PC-3 (cell line): ENCODE data around the gene LHX4. TPM values are rescaled to one million over a fixed set of nuclear protein-coding genes. Genes with fewer than 3 reads are reported as not detected.

Experiments used
- ATAC-seq: fragments of 200-7000 bp; cut with Tn5 transposase; 2 replicates; pipeline ENCODE4 v1.9.1; 2020; ENCODE audit warnings: mild to moderate bottlenecking, moderate library complexity
- BruUV-seq: library from RNA; stranded (reverse); fragments of 400-500 nt; replicated peaks from 2 replicates; lab custom pipeline; 2021; lab: Mats Ljungman, UMichigan
- CTCF ChIA-PET: fragments of 300-600 bp; sonication (Branson Sonifier 250); formaldehyde crosslinking; loops from one replicate; lab custom pipeline; 2022; ENCODE audit warnings: antibody characterized with exemption; lab: Charles Lee
- POLR2A ChIA-PET: fragments of 300-600 bp; sonication (Branson Sonifier 250); formaldehyde crosslinking; loops from one replicate; lab custom pipeline; 2022; ENCODE audit warnings: antibody characterized with exemption; ENCODE audit not compliant: unreplicated experiment; lab: Charles Lee
- DNase-seq: peaks from one replicate; pipeline ENCODE4 v3.0.0-alpha.2; 2015
- H2AFZ ChIP-seq: fragments of 300-600 bp; sonication (generic); 2 replicates; pipeline ENCODE4 v1.6.0; 2016; ENCODE audit warnings: antibody characterized with exemption, low read length
- H3F3A ChIP-seq: fragments of 300-600 bp; sonication (generic); one replicate; pipeline ENCODE4 v1.6.0; 2017; ENCODE audit warnings: antibody characterized with exemption, low read length, control low read depth, mild to moderate bottlenecking; ENCODE audit not compliant: unreplicated experiment
- H3K27ac ChIP-seq: fragments of 300-600 bp; sonication (generic); 2 replicates; pipeline ENCODE4 v1.5.1; 2016; ENCODE audit warnings: mild to moderate bottlenecking, low read length
- H3K27me3 ChIP-seq: fragments of 300-600 bp; sonication (generic); 2 replicates; pipeline ENCODE4 v1.6.1; 2016; ENCODE audit warnings: low read length, mixed read lengths
- H3K36me3 ChIP-seq: fragments of 300-600 bp; sonication (generic); 2 replicates; pipeline ENCODE4 v1.6.1; 2016; ENCODE audit warnings: low read depth, mixed run types, low read length, mixed read lengths
- H3K4me1 ChIP-seq: fragments of 300-600 bp; sonication (generic); 2 replicates; pipeline ENCODE4 v1.5.1; 2016; ENCODE audit warnings: low read length; ENCODE audit not compliant: insufficient read depth
- H3K4me2 ChIP-seq: fragments of 300-600 bp; sonication (generic); 2 replicates; pipeline ENCODE4 v1.6.0; 2016; ENCODE audit warnings: low read length
- H3K4me3 ChIP-seq: fragments of 300-600 bp; sonication (generic); 2 replicates; pipeline ENCODE4 v1.5.1; 2016; ENCODE audit warnings: mild to moderate bottlenecking, low read length, mixed read lengths
- H3K79me2 ChIP-seq: fragments of 300-600 bp; sonication (generic); 2 replicates; pipeline ENCODE4 v1.6.1; 2017; ENCODE audit warnings: low read length, mixed read lengths
- H3K9ac ChIP-seq: fragments of 300-600 bp; sonication (generic); 2 replicates; pipeline ENCODE4 v1.6.0; 2016; ENCODE audit warnings: mild to moderate bottlenecking, low read length
- H3K9me2 ChIP-seq: fragments of 300-600 bp; sonication (generic); replicated peaks from 2 replicates; pipeline ENCODE4 v1.6.1; 2016; ENCODE audit warnings: mixed run types, low read length, mixed read lengths
- H3K9me3 ChIP-seq: fragments of 300-600 bp; sonication (generic); 2 replicates; pipeline ENCODE4 v1.6.1; 2016; ENCODE audit warnings: low read length, mixed read lengths
- H4K20me1 ChIP-seq: fragments of 300-600 bp; sonication (generic); 2 replicates; pipeline ENCODE4 v1.6.1; 2016; ENCODE audit warnings: low read length, mixed read lengths
- CTCF ChIP-seq: fragments of 300-600 bp; sonication (generic); conservative IDR thresholded peaks from 2 replicates; pipeline ENCODE4 v1.5.1; 2017; ENCODE audit warnings: antibody characterized with exemption, low read depth, mild to moderate bottlenecking, low read length
- EZH2 ChIP-seq: fragments of 300-600 bp; sonication (generic); IDR thresholded peaks from one replicate; pipeline ENCODE4 v1.6.1; 2017; ENCODE audit warnings: antibody characterized with exemption, mild to moderate bottlenecking, low read length; ENCODE audit not compliant: unreplicated experiment
- EZH2phosphoT487 ChIP-seq: fragments of 300-600 bp; sonication (generic); IDR thresholded peaks from 2 replicates; pipeline ENCODE4 v1.6.1; 2018; ENCODE audit warnings: mild to moderate bottlenecking, antibody characterized with exemption, low read length, borderline replicate concordance
- intact Hi-C: fragments of 100-400 bp; cut with micrococcal nuclease; formaldehyde crosslinking; loops from 2 replicates; pipeline ENCODE4 v1.9.0; 2023
- total RNA-seq: library from RNA; depleted of rRNA; stranded (reverse); fragments of >200 nt; gene quantifications from 2 replicates; pipeline ENCODE4 v1.2.3, GENCODE V29; 2014

The LHX4 gene
- total RNA-seq, 1 experiment from 2014 or later, result 0.04 TPM

- no peak for DNase-seq
- ChIA-PET POLR2A (no interaction called here), CTCF (no interaction called here)
- Histone ChIP-seq H3K4me3 (no peak overlapping the region), H3F3A (no peaks in the 10 kb centered on the region), H4K20me1 (no peaks in the 10 kb centered on the region), H3K9ac (no peak overlapping the region), H3K36me3 (peaks cover 45% of the 10 kb centered on the region; the same call in 1 of the 2 replicates), H2AFZ (no peak overlapping the region), H3K9me3 (no peaks in the 10 kb centered on the region), H3K4me2 (no peak overlapping the region), H3K79me2 (no peaks in the 10 kb centered on the region), H3K4me1 (no peaks in the 10 kb centered on the region), H3K9me2 (no peaks in the 10 kb centered on the region), H3K27ac (no peak overlapping the region), H3K27me3 (no peaks in the 10 kb centered on the region)
- no peak for ATAC-seq
- no TSS peak for BruUV-seq
- no peak for TF ChIP-seq EZH2
- no peak for TF ChIP-seq CTCF
- no peak for TF ChIP-seq EZH2phosphoT487
- intact Hi-C loops, result no loop called here
Measured at GRCh38 chr1:180193141-180194047, 36.7 kb upstream of the LHX4 start.

- DNase-seq, result no peak
- ATAC-seq, result no peak
- H3K27me3 ChIP-seq, result no peaks in the 10 kb centered on the region
- no peaks in the 10 kb centered on the region for H3K9me3 ChIP-seq
- H3F3A ChIP-seq, result no peaks in the 10 kb centered on the region
- ChIA-PET POLR2A (no interaction called here), CTCF (no interaction called here)
- no peaks in the 10 kb centered on the region for H3K4me1 ChIP-seq
- no peak overlapping the region for H3K4me3 ChIP-seq
- no peak overlapping the region for H3K9ac ChIP-seq
- TF ChIP-seq EZH2phosphoT487 (no peak), CTCF (no peak), EZH2 (no peak)
- intact Hi-C loops, result no loop called here
- no peaks in the 10 kb centered on the region for H4K20me1 ChIP-seq
- H3K36me3 ChIP-seq, result peaks cover 39% of the 10 kb centered on the region; the same call in 1 of the 2 replicates
- H3K4me2 ChIP-seq, result no peak overlapping the region
- H3K27ac ChIP-seq, result no peak overlapping the region
- BruUV-seq, result no TSS peak
- no peaks in the 10 kb centered on the region for H3K9me2 ChIP-seq
- H3K79me2 ChIP-seq, result no peaks in the 10 kb centered on the region
- H2AFZ ChIP-seq, result no peak overlapping the region
Measured at GRCh38 chr1:180194048-180194425, 36.0 kb upstream of the LHX4 start.
